HG03565 (cell line): Measurements from ENCODE around the gene TRAPPC14.
"Not testable (repeated sequence)": the region's sequence is repeated elsewhere in the genome, so short reads cannot be mapped to it uniquely, and the experiment has no call there.

Experiments
- ATAC-seq: cut with Tn5 transposase; IDR thresholded peaks from one replicate; pipeline ENCODE4 v1.9.1; 2021; ENCODE audit warnings: mild to moderate bottlenecking, moderate library complexity; ENCODE audit not compliant: unreplicated experiment

TRAPPC14 gene

GRCh38 chr7:100158229-100159098, at the start of gene TRAPPC14:
Gene TRAPPC14, minus strand, starts transcription at chr7:100158723. Its CDS starts 224 bp downstream, at chr7:100158499.
- ATAC-seq, result peak; percentile 49

- ATAC-seq, result no peak
Observed at GRCh38 chr7:100204454-100204853, 45.9 kb upstream of the TRAPPC14 start.

GRCh38 chr7:100200693-100201092, 42.2 kb upstream of the TRAPPC14 start:
- no peak for ATAC-seq

GRCh38 chr7:100198266-100198665, 39.7 kb upstream of the TRAPPC14 start:
- no peak for ATAC-seq

GRCh38 chr7:100195901-100196322, 37.4 kb upstream of the TRAPPC14 start:
- not testable (repeated sequence) for ATAC-seq

GRCh38 chr7:100195222-100195621, 36.7 kb upstream of the TRAPPC14 start:
- ATAC-seq, result no peak

GRCh38 chr7:100192969-100193368, 34.4 kb upstream of the TRAPPC14 start:
- ATAC-seq, result no peak

- not testable (repeated sequence) for ATAC-seq
Observed at GRCh38 chr7:100192281-100192862, 33.8 kb upstream of the TRAPPC14 start.

- ATAC-seq, result no peak
Observed at GRCh38 chr7:100191775-100192174, 33.3 kb upstream of the TRAPPC14 start.

- no peak for ATAC-seq
Observed at GRCh38 chr7:100190048-100190711, 31.7 kb upstream of the TRAPPC14 start.

GRCh38 chr7:100189061-100189460, 30.5 kb upstream of the TRAPPC14 start:
- ATAC-seq, result no peak

- ATAC-seq, result no peak
Observed at GRCh38 chr7:100185726-100186125, 27.2 kb upstream of the TRAPPC14 start.

GRCh38 chr7:100183090-100183489, 24.6 kb upstream of the TRAPPC14 start:
- not testable (repeated sequence) for ATAC-seq

- ATAC-seq, result not testable (repeated sequence)
Observed at GRCh38 chr7:100182616-100183015, 24.1 kb upstream of the TRAPPC14 start.

GRCh38 chr7:100180084-100180483, 21.6 kb upstream of the TRAPPC14 start:
- not testable (repeated sequence) for ATAC-seq

- peak; percentile 68 for ATAC-seq
Observed at GRCh38 chr7:100177045-100178001, 18.8 kb upstream of the TRAPPC14 start, which contains the start of the genes GPC2 and STAG3. Gene GPC2, minus strand, starts transcription at chr7:100177381. Its CDS starts 182 bp downstream, at chr7:100177199. Gene STAG3, plus strand, starts transcription at chr7:100177918. Its CDS starts 2,639 bp downstream, at chr7:100180557.

GRCh38 chr7:100176096-100177044, 17.8 kb upstream of the TRAPPC14 start:
- no peak for ATAC-seq

- ATAC-seq, result no peak
Observed at GRCh38 chr7:100175296-100175935, 16.9 kb upstream of the TRAPPC14 start.

GRCh38 chr7:100174582-100174981, 16.1 kb upstream of the TRAPPC14 start:
- ATAC-seq, result no peak
